DND-41 (cell line): ENCODE results near the gene MINDY4.

Experiments
- CTCF ChIP-seq: IDR thresholded peaks from 2 replicates; pipeline ENCODE4 v1.5.1; 2012; ENCODE audit warnings: borderline replicate concordance, low read length, moderate library complexity, mild to moderate bottlenecking; ENCODE audit not compliant: poor library complexity, severe bottlenecking; ENCODE audit errors: extremely low read depth
- EZH2 ChIP-seq: IDR thresholded peaks from 3 replicates; pipeline ENCODE4 v1.6.1; 2012; ENCODE audit warnings: borderline replicate concordance, low read depth, mild to moderate bottlenecking, moderate library complexity, low read length, inconsistent platforms; ENCODE audit not compliant: severe bottlenecking

GRCh38 chr7:30863706-30864035, 92.5 kb downstream of the MINDY4 start:
- TF ChIP-seq CTCF (no peak), EZH2 (no peak)
